MM.1S (cell line): ENCODE results near the gene TNFRSF25.

Experiments used
- DNase-seq: peaks from one replicate; pipeline ENCODE4 v3.0.0-alpha.2; 2015
- H2AFZ ChIP-seq: fragments of 300-600 bp; sonication (generic); 2 replicates; pipeline ENCODE4 v1.6.0; 2016; ENCODE audit warnings: antibody characterized with exemption, low read length
- H3F3A ChIP-seq: fragments of 300-600 bp; sonication (generic); 2 replicates; pipeline ENCODE4 v1.6.1; 2016; ENCODE audit warnings: mild to moderate bottlenecking, antibody characterized with exemption, low read length, moderate library complexity, mixed read lengths; ENCODE audit not compliant: insufficient read depth
- H3K27ac ChIP-seq: fragments of 300-600 bp; sonication (generic); 2 replicates; pipeline ENCODE4 v1.5.1; 2016; ENCODE audit warnings: mild to moderate bottlenecking, low read length
- H3K27me3 ChIP-seq: fragments of 300-600 bp; sonication (generic); replicated peaks from 2 replicates; pipeline ENCODE4 v1.6.0; 2016; ENCODE audit warnings: low read length; ENCODE audit not compliant: insufficient read depth
- H3K36me3 ChIP-seq: fragments of 300-600 bp; sonication (generic); replicated peaks from 2 replicates; pipeline ENCODE4 v1.6.1; 2016; ENCODE audit warnings: mild to moderate bottlenecking, low read length, mixed read lengths; ENCODE audit not compliant: insufficient read depth
- H3K4me1 ChIP-seq: fragments of 300-600 bp; sonication (generic); 2 replicates; pipeline ENCODE4 v1.6.1; 2016; ENCODE audit warnings: low read length, mixed read lengths
- H3K4me2 ChIP-seq: fragments of 300-600 bp; sonication (generic); 2 replicates; pipeline ENCODE4 v1.6.0; 2016; ENCODE audit warnings: low read depth, low read length
- H3K4me3 ChIP-seq: fragments of 300-600 bp; sonication (generic); 2 replicates; pipeline ENCODE4 v1.5.1; 2016; ENCODE audit warnings: low read length, mixed read lengths
- H3K79me2 ChIP-seq: fragments of 300-600 bp; sonication (generic); 2 replicates; pipeline ENCODE4 v1.6.1; 2016; ENCODE audit warnings: mixed run types, low read length, mixed read lengths
- H3K9ac ChIP-seq: fragments of 300-600 bp; sonication (generic); 2 replicates; pipeline ENCODE4 v1.6.1; 2016; ENCODE audit warnings: low read length, mixed read lengths
- H3K9me2 ChIP-seq: fragments of 300-600 bp; sonication (generic); replicated peaks from 2 replicates; pipeline ENCODE4 v1.6.1; 2016; ENCODE audit warnings: mild to moderate bottlenecking, low read length, mixed read lengths; ENCODE audit not compliant: insufficient read depth
- H3K9me3 ChIP-seq: fragments of 300-600 bp; sonication (generic); replicated peaks from 2 replicates; pipeline ENCODE4 v1.6.1; 2016; ENCODE audit warnings: mild to moderate bottlenecking, low read length, mixed read lengths; ENCODE audit not compliant: insufficient read depth
- H4K20me1 ChIP-seq: fragments of 300-600 bp; sonication (generic); 2 replicates; pipeline ENCODE4 v1.6.1; 2016; ENCODE audit warnings: mild to moderate bottlenecking, low read length, moderate library complexity, mixed read lengths; ENCODE audit not compliant: insufficient read depth
- EZH2 ChIP-seq: fragments of 300-600 bp; sonication (generic); optimal IDR thresholded peaks from 2 replicates; pipeline ENCODE3; 2017; ENCODE audit warnings: low read depth, mild to moderate bottlenecking, antibody characterized with exemption, low read length, mixed read lengths
- EZH2phosphoT487 ChIP-seq: fragments of 300-600 bp; sonication (generic); IDR thresholded peaks from 2 replicates; pipeline ENCODE4 v1.6.1; 2018; ENCODE audit warnings: antibody characterized with exemption, low read length
- TF ChIP-seq, protein P1 (sequence below): fragments of 300-600 bp; sonication (generic); IDR thresholded peaks from 2 replicates; pipeline ENCODE4 v1.5.1; 2016; ENCODE audit warnings: antibody characterized with exemption, low read length, mixed read lengths

TNFRSF25 gene

DNA sequence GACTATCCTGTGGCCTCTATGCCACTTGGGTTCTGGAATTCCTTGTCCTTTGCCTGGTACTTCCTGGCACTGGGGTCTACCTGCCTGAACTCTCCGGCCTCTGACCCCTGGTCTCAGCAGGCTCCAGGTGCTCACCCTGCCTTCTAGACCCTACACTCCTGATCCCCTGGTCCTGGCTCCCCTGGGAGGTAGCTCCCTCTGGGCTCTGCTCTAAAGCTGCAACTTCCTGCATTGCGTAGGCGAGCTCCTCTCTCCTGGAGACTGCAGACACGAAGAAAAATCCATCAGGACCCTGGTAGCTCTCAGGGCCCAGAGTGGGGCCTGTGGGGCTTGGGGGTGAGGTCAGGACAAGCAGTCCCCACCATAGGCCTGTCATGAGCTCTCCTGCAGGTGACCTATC is 33.3 kb upstream of the TNFRSF25 start:
- H3K79me2 ChIP-seq: no peaks in the 10 kb centered on the region
- no peaks in the 10 kb centered on the region for H3K9me3 ChIP-seq
- no peak overlapping the region for H3K9ac ChIP-seq
- no peak overlapping the region for H3K4me3 ChIP-seq
- H4K20me1 ChIP-seq: no peaks in the 10 kb centered on the region
- H3K36me3 ChIP-seq: no peaks in the 10 kb centered on the region
- no peaks in the 10 kb centered on the region for H3K9me2 ChIP-seq
- H3K27ac ChIP-seq: no peak overlapping the region
- no peak overlapping the region for H2AFZ ChIP-seq
- H3K4me1 ChIP-seq: no peaks in the 10 kb centered on the region
- no peak for DNase-seq
- H3K27me3 ChIP-seq: peaks cover 91% of the 10 kb centered on the region
- no peak overlapping the region for H3K4me2 ChIP-seq
- H3F3A ChIP-seq: no peaks in the 10 kb centered on the region
- no peak for TF ChIP-seq EZH2

DNA sequence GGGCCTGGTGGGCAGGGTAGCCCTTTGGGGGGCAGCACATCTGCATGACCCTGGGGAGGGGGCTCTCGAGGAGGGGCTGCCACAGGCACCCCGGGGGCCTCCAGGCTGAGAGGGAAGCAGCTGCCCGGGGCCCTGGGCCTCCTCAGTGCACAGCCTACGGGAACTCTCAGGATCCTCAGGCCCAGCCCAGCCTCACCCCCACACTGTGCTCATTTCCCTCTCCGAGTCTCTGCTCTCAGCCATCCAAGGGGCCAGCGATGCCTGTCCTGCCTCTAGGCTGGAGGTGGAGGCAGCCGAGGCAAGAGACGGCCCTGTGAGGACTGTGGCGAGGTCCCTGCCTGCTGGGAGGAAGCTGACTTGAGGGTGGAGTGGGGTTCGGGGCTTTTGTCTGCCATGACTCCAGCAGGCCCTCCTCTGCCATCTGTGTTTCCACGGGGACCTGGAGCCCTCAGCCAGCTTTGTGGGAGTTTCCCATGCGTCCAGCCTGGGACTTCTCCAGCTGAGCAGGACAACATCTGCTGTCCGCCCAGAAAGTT is 32.7 kb upstream of the TNFRSF25 start:
- Histone ChIP-seq H4K20me1 (no peaks in the 10 kb centered on the region), H3K27me3 (peaks cover 85% of the 10 kb centered on the region), H3K4me2 (no peak overlapping the region), H3K36me3 (no peaks in the 10 kb centered on the region), H3F3A (no peaks in the 10 kb centered on the region), H3K4me3 (no peak overlapping the region), H3K27ac (no peak overlapping the region), H3K4me1 (no peaks in the 10 kb centered on the region), H3K9ac (no peak overlapping the region), H3K9me2 (no peaks in the 10 kb centered on the region), H3K9me3 (no peaks in the 10 kb centered on the region), H3K79me2 (no peaks in the 10 kb centered on the region), H2AFZ (no peak overlapping the region)
- no peak for DNase-seq
- TF ChIP-seq EZH2phosphoT487 (no peak), EZH2 (no peak)
- TF ChIP-seq, protein P1, sequence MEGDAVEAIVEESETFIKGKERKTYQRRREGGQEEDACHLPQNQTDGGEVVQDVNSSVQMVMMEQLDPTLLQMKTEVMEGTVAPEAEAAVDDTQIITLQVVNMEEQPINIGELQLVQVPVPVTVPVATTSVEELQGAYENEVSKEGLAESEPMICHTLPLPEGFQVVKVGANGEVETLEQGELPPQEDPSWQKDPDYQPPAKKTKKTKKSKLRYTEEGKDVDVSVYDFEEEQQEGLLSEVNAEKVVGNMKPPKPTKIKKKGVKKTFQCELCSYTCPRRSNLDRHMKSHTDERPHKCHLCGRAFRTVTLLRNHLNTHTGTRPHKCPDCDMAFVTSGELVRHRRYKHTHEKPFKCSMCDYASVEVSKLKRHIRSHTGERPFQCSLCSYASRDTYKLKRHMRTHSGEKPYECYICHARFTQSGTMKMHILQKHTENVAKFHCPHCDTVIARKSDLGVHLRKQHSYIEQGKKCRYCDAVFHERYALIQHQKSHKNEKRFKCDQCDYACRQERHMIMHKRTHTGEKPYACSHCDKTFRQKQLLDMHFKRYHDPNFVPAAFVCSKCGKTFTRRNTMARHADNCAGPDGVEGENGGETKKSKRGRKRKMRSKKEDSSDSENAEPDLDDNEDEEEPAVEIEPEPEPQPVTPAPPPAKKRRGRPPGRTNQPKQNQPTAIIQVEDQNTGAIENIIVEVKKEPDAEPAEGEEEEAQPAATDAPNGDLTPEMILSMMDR: no peak

DNA sequence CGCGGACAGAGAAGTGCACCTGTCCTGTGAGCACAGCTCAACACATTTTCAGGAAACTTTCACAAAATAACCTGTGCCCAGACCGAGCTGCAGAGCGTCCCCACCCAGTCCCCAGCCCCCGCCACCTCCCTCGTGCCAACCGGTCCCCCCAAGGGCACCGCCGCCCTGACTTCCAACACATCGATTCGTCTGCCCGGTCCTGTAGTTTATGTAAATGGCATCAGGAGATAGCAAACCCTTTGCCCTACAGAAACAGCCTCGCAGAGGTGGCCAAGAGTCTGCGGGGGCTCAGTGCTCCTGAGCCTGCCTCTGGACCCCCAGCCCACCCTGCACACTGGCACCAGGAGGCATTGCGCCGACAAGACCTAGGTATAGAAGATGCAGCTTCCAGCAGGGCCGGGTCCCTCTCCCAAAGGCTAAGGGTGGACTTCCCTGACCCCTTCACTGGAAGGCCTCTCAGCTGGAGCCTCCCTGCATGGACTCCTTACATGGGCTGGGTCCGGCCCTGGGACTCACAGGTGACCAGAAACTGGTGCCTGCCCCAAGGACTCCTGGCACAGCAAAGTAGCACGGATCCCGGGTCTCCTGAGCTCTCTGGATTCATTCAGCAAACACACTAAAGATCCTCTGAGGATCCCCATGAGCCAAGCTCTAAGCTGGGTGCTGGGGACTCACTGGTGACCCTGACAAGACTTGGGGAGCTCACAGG is 32.0 kb upstream of the TNFRSF25 start:
- no peaks in the 10 kb centered on the region for H3K36me3 ChIP-seq
- no peaks in the 10 kb centered on the region for H4K20me1 ChIP-seq
- H3K9ac ChIP-seq: no peak overlapping the region
- H3K9me3 ChIP-seq: no peaks in the 10 kb centered on the region
- H3F3A ChIP-seq: no peaks in the 10 kb centered on the region
- TF ChIP-seq EZH2phosphoT487: no peak
- H2AFZ ChIP-seq: peak overlapping the region; percentile 61; the same call in 1 of the 2 replicates
- H3K4me2 ChIP-seq: peak overlapping the region; percentile 77; the same call in 1 of the 2 replicates
- H3K79me2 ChIP-seq: no peaks in the 10 kb centered on the region
- no peak for DNase-seq
- H3K9me2 ChIP-seq: no peaks in the 10 kb centered on the region
- no peaks in the 10 kb centered on the region for H3K4me1 ChIP-seq
- peak overlapping the region; percentile 59; the same call in 1 of the 2 replicates for H3K4me3 ChIP-seq
- H3K27ac ChIP-seq: no peak overlapping the region
- peaks cover 78% of the 10 kb centered on the region for H3K27me3 ChIP-seq

DNA sequence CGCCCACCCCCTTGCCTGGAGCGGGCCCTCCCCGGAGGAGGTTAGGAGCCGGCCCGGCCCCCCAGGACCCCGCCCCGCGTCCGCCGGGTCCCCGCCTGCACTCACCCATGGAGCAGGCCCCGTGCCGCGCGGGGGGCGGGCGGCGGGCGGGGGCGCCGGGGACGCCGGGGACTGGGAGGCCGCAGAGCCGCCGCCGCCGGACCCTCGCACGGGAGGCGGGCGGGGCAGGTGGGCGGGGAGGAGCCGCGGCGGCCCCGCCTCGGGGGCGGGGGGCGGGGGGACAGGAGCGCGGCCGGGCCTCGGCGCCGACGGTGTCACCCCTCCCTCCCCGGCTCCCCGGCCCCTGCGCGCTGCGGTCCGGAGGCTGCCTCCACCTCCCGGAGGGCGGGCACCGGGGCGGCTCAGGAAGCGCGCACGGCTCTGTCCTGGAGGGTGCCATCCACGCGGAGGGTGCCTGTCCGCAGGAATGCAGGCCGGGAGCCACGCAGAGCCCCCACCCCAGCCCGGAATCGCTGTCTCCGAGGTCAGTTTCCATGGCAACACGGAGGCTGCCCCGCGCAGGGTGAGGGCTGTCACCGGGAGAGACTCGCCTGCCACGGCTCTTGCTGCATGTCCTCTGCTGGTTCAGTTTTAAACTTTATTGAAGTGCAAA is 31.4 kb upstream of the TNFRSF25 start:
- Histone ChIP-seq H3K4me2 (peak overlapping the region; percentile 77; the same call in 1 of the 2 replicates), H3K36me3 (no peaks in the 10 kb centered on the region)

More for the DNA sequence above, 31.4 kb upstream of the TNFRSF25 start:
- H3K9me3 ChIP-seq: no peaks in the 10 kb centered on the region
- no peaks in the 10 kb centered on the region for H3K4me1 ChIP-seq
- H3K9me2 ChIP-seq: no peaks in the 10 kb centered on the region
- DNase-seq: peak; percentile 26
- H4K20me1 ChIP-seq: no peaks in the 10 kb centered on the region
- peak overlapping the region; percentile 61; the same call in 1 of the 2 replicates for H2AFZ ChIP-seq
- H3F3A ChIP-seq: no peaks in the 10 kb centered on the region
- H3K4me3 ChIP-seq: peak overlapping the region; percentile 59
- H3K9ac ChIP-seq: no peak overlapping the region
- H3K27me3 ChIP-seq: peaks cover 72% of the 10 kb centered on the region
- H3K27ac ChIP-seq: no peak overlapping the region
- no peaks in the 10 kb centered on the region for H3K79me2 ChIP-seq
- TF ChIP-seq, protein P1: no peak
- TF ChIP-seq EZH2phosphoT487 (no peak), EZH2 (no peak)
